Psoas muscle (tissue), 8 donors: ENCODE results near the gene FBXW8. TPM values are rescaled to one million over a fixed set of nuclear protein-coding genes. Genes with fewer than 3 reads are reported as not detected.

Experiments
- ATAC-seq, 4 donors: fragments of 200-7000 bp; cut with Tn5 transposase; one replicate each; pipeline ENCODE4 v1.9.1; 2020; ENCODE audit warnings: moderate library complexity in 3 of 4, mild to moderate bottlenecking in 2 of 4
- DNase-seq, 2 donors: peaks; one replicate each; pipeline ENCODE4 v3.0.0-alpha.2; 2020
- H3K27ac ChIP-seq: fragments of 200-600 bp; one replicate; pipeline ENCODE4 v1.8.0; 2022
- H3K27me3 ChIP-seq, 3 donors: fragments of 200-600 bp in 1 of 3; one replicate each; pipeline versions ENCODE4 v1.6.1 to v1.8.0; 2013 to 2022; ENCODE audit warnings: low read length in 2 of 3, mild to moderate bottlenecking in 2 of 3, moderate library complexity in 1 of 3; ENCODE audit not compliant: insufficient read depth in 3 of 3
- H3K36me3 ChIP-seq, 2 donors: fragments of 200-600 bp in 1 of 2; one replicate each; pipeline versions ENCODE4 v1.6.1 to v1.8.0; 2013 to 2022; ENCODE audit warnings: low read depth in 1 of 2, mild to moderate bottlenecking in 1 of 2, moderate library complexity in 1 of 2; ENCODE audit not compliant: insufficient read depth in 1 of 2
- H3K4me1 ChIP-seq: fragments of 200-600 bp; one replicate; pipeline ENCODE4 v1.8.0; 2022
- H3K4me3 ChIP-seq: fragments of 200-600 bp; one replicate; pipeline ENCODE4 v1.8.0; 2022; ENCODE audit warnings: mild to moderate bottlenecking
- H3K9me3 ChIP-seq: fragments of 200-600 bp; one replicate; pipeline ENCODE4 v1.8.0; 2022
- CTCF ChIP-seq: fragments of 200-600 bp; IDR thresholded peaks from one replicate; pipeline ENCODE4 v1.8.0; 2022; ENCODE audit warnings: antibody characterized with exemption
- WGBS, 3 donors: extraction: QIAGEN DNeasy Blood & Tissue Kit; methylation state at CpG; one replicate each; pipeline versions ENCODE4 v1.1.6 to v1.1.7; 2013; 5-methylcytosine and 5-hydroxymethylcytosine counted together
- intact Hi-C, 2 donors: fragments of 100-400 bp; cut with DNase I; formaldehyde crosslinking; loops; one replicate each; pipeline versions ENCODE4 v1.11.0 to v1.14.2; 2022
- polyA plus RNA-seq, 3 donors: library from polyadenylated mRNA; stranded (reverse); fragments of 200-250 nt; gene quantifications; one replicate each; pipeline ENCODE4 v1.2.3, GENCODE V29; 2013
- total RNA-seq, 4 donors: library from RNA; stranded (reverse); fragmentation: NEBNext Ultra II Directional in 2 of 4; extraction: Animal tissue kit (Norgen Biotek cat#: 25700) in 2 of 4; gene quantifications; one replicate each; pipeline versions ENCODE4 v1.2.1 to v1.2.4, GENCODE V29; 2021 to 2023
- donor health status: healthy with polysubstance abuse.
- donor health status: DM: no; HTN: no; CAD: no; lungs with moderate emphysema.
- donor health status: Bipolar disorder and iron deficiency.
- donor health status: healthy.
- donor health status: DM: yes; HTN: yes; CAD: no.
- donor health status: DM: no; HTN: no; CAD: no.
- donor health status: DM: no; HTN: no; CAD: no.
- donor health status: DM: yes; HTN: yes; CAD: no.

The FBXW8 gene
- total and polyA plus RNA-seq, 7 donors: 1.1 to 5.7 (median 3.0) TPM

GRCh38 chr12:116977465-116978380 is 67.0 kb downstream of the FBXW8 start:
- no peak overlapping the region for H3K27ac ChIP-seq
- H3K4me1 ChIP-seq: no peaks in the 10 kb centered on the region
- WGBS, 3 donors: 85 to 87% (median 85%) methylated on average over 13 of the region's 13 CpGs
- no peak for TF ChIP-seq CTCF
- H3K9me3 ChIP-seq: no peaks in the 10 kb centered on the region
- ATAC-seq: no peak
- H3K27me3 ChIP-seq: no peaks in the 10 kb centered on the region
- H3K36me3 ChIP-seq: peaks cover 0 to 13% of the 10 kb centered on the region in 2 donors
- no peak overlapping the region for H3K4me3 ChIP-seq
- intact Hi-C loops: no loop called here
- no peak for DNase-seq

GRCh38 chr12:116978791-116979508 is 68.2 kb downstream of the FBXW8 start:
- H3K4me1 ChIP-seq: no peaks in the 10 kb centered on the region
- WGBS, 3 donors: 54 to 61% (median 59%) methylated on average over 7 of the region's 7 CpGs
- no peaks in the 10 kb centered on the region for H3K9me3 ChIP-seq
- H3K27ac ChIP-seq: no peak overlapping the region
- no peaks in the 10 kb centered on the region for H3K27me3 ChIP-seq
- DNase-seq (no peak), ATAC-seq (peak in 3 of 4 donors; percentile 39 to 58 (median 49))
- H3K4me3 ChIP-seq: no peak overlapping the region
- intact Hi-C loops: no loop called here
- peaks cover 0 to under 1% of the 10 kb centered on the region in 2 donors for H3K36me3 ChIP-seq
- TF ChIP-seq CTCF: no peak

- H3K9me3 ChIP-seq: no peaks in the 10 kb centered on the region
- intact Hi-C loops: no loop called here
- H3K27ac ChIP-seq: no peak overlapping the region
- TF ChIP-seq CTCF: no peak
- H3K27me3 ChIP-seq: no peaks in the 10 kb centered on the region
- H3K4me1 ChIP-seq: no peaks in the 10 kb centered on the region
- no peak overlapping the region for H3K4me3 ChIP-seq
- WGBS, 3 donors: 86 to 100% (median 94%) methylated on average over 1 of the region's 1 CpG
- no peak for DNase-seq
- ATAC-seq: no peak
- no peaks in the 10 kb centered on the region for H3K36me3 ChIP-seq
Measured at GRCh38 chr12:116980083-116980482, 69.3 kb downstream of the FBXW8 start.

- H3K36me3 ChIP-seq: no peaks in the 10 kb centered on the region
- ATAC-seq (no peak), DNase-seq (no peak)
- no peaks in the 10 kb centered on the region for H3K4me1 ChIP-seq
- H3K27ac ChIP-seq: no peak overlapping the region
- H3K9me3 ChIP-seq: no peaks in the 10 kb centered on the region
- TF ChIP-seq CTCF: no peak
- H3K4me3 ChIP-seq: no peak overlapping the region
- WGBS, 3 donors: 84 to 90% (median 85%) methylated on average over 10 of the region's 10 CpGs
- intact Hi-C loops: no loop called here
- H3K27me3 ChIP-seq: no peaks in the 10 kb centered on the region
Measured at GRCh38 chr12:116982791-116983411, 72.2 kb downstream of the FBXW8 start.
